ENCODE data around the gene CDHR2. TPM values are rescaled to one million over a fixed set of nuclear protein-coding genes. Genes with fewer than 3 reads are reported as not detected.

Gene CDHR2
- total RNA-seq, 2 experiments from 2014 or later: 0.23 to 0.47 TPM

GRCh38 chr5:176629317-176629852, 80.2 kb downstream of the CDHR2 start:
- POLR2A ChIA-PET: no interaction called here
- TF ChIP-seq, protein P1, sequence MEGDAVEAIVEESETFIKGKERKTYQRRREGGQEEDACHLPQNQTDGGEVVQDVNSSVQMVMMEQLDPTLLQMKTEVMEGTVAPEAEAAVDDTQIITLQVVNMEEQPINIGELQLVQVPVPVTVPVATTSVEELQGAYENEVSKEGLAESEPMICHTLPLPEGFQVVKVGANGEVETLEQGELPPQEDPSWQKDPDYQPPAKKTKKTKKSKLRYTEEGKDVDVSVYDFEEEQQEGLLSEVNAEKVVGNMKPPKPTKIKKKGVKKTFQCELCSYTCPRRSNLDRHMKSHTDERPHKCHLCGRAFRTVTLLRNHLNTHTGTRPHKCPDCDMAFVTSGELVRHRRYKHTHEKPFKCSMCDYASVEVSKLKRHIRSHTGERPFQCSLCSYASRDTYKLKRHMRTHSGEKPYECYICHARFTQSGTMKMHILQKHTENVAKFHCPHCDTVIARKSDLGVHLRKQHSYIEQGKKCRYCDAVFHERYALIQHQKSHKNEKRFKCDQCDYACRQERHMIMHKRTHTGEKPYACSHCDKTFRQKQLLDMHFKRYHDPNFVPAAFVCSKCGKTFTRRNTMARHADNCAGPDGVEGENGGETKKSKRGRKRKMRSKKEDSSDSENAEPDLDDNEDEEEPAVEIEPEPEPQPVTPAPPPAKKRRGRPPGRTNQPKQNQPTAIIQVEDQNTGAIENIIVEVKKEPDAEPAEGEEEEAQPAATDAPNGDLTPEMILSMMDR (IDR thresholded peaks at IDR 0.05): no peak
- intact Hi-C loops (cut with micrococcal nuclease): no loop called here
- Mint-ChIP-seq H3K27ac (no peak overlapping the region), H3K36me3 (ENCODE audit: low read depth) (no peaks in the 10 kb centered on the region), H3K4me3 (peak overlapping the region; percentile 32), H3K9me3 (no peaks in the 10 kb centered on the region), H3K27me3 (peaks cover 58% of the 10 kb centered on the region), H3K4me1 (ENCODE audit: low read depth) (peaks cover 17% of the 10 kb centered on the region)
- ATAC-seq (no peak), DNase-seq (no peak)
- CTCF ChIA-PET: interaction anchor here (1.1 to 2.8 kb wide), 6 partner anchors 8 to 214 kb away, joined by 3 to 9 read pairs (median 6); partner anchors contain the start of gene TSPAN17

GRCh38 chr5:176629853-176630680, 80.9 kb downstream of the CDHR2 start, which contains the start of the genes EIF4E1B and SNCB:
Gene EIF4E1B, plus strand, starts transcription at chr5:176630675. Its CDS starts 12,113 bp downstream, at chr5:176642788.
Gene SNCB, minus strand, starts transcription at chr5:176630534. Its CDS starts 880 bp downstream, at chr5:176629654.
- DNase-seq: peak; percentile 76
- no peak within 1 kb of the TSS for H3K27ac Mint-ChIP-seq
- CTCF ChIA-PET: interaction anchor here (0.7 to 2.8 kb wide), 13 partner anchors 8 to 271 kb away, joined by 3 to 9 read pairs (median 5); partner anchors contain the start of gene TSPAN17
- H3K4me1 Mint-ChIP-seq (ENCODE audit: low read depth): peaks cover 17% of the 10 kb centered on the region
- POLR2A ChIA-PET: interaction anchor here (1.0 to 1.4 kb wide), 3 partner anchors 9 to 39 kb away, joined by 3 to 4 read pairs (median 3); partner anchors contain the start of gene TSPAN17
- intact Hi-C loops (cut with micrococcal nuclease): no loop called here
- TF ChIP-seq, protein P1 (IDR thresholded peaks at IDR 0.05): no peak
- peak within 1 kb of the TSS; percentile 32 for H3K4me3 Mint-ChIP-seq
- peaks cover 61% of the 10 kb centered on the region for H3K27me3 Mint-ChIP-seq
- no peaks in the 10 kb centered on the region for H3K9me3 Mint-ChIP-seq
- no peaks in the 10 kb centered on the region for H3K36me3 Mint-ChIP-seq (ENCODE audit: low read depth)
- ATAC-seq: peak; percentile 97

DNA sequence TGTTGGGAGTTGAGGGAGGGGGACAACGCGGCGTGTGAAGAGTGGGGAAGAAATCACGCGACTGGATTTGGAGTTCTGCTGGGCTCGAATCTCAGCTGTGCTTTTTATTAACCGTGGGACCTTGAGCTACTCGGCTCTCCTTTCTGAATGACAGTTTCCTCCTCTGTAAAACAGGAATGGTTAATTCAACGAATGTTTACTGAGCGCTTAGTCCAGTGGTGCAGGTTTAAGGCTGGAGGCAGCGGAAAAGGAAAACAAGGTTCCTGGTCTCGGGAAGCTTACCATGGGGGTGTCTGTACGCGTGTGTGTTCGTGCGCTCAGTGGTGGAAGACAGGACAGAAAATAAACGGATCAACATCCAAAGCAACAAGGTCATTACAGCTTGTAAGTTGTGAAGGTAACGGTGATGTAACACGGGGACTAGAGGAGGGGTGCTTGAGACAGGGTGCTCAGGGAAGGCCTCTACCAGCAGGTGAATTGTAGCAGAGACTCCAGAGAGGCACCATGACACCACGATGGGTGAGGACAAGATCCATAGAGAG, 81.6 kb downstream of the CDHR2 start:
- no peaks in the 10 kb centered on the region for H3K9me3 Mint-ChIP-seq
- no peaks in the 10 kb centered on the region for H3K36me3 Mint-ChIP-seq (ENCODE audit: low read depth)
- TF ChIP-seq, protein P1 (IDR thresholded peaks at IDR 0.05): no peak
- no peak overlapping the region for H3K27ac Mint-ChIP-seq
- CTCF ChIA-PET: interaction anchor here (0.7 to 2.8 kb wide), 12 partner anchors 9 to 271 kb away, joined by 3 to 9 read pairs (median 5); partner anchors contain the start of gene TSPAN17
- intact Hi-C loops (cut with micrococcal nuclease): no loop called here
- ATAC-seq (no peak), DNase-seq (no peak)
- POLR2A ChIA-PET: interaction anchor here (1.0 to 1.4 kb wide), 5 partner anchors 9 to 182 kb away, joined by 3 to 4 read pairs (median 3); partner anchors contain the start of gene TSPAN17
- H3K4me3 Mint-ChIP-seq: peak overlapping the region; percentile 20
- H3K4me1 Mint-ChIP-seq (ENCODE audit: low read depth): peaks cover 17% of the 10 kb centered on the region
- peaks cover 62% of the 10 kb centered on the region for H3K27me3 Mint-ChIP-seq

GRCh38 chr5:176631383-176632200, 82.5 kb downstream of the CDHR2 start:
- Mint-ChIP-seq H3K4me1 (ENCODE audit: low read depth) (peaks cover 17% of the 10 kb centered on the region), H3K36me3 (ENCODE audit: low read depth) (no peaks in the 10 kb centered on the region), H3K27me3 (peaks cover 60% of the 10 kb centered on the region), H3K9me3 (no peaks in the 10 kb centered on the region), H3K4me3 (no peak overlapping the region), H3K27ac (no peak overlapping the region)
- DNase-seq (no peak), ATAC-seq (no peak)
- intact Hi-C loops (cut with micrococcal nuclease): no loop called here
- TF ChIP-seq, protein P1 (IDR thresholded peaks at IDR 0.05): no peak
- ChIA-PET POLR2A (interaction anchor here (1.0 to 1.4 kb wide), 4 partner anchors 10 to 183 kb away, joined by 3 to 4 read pairs (median 4); partner anchors contain the start of gene TSPAN17), CTCF (interaction anchor here (1.1 to 2.8 kb wide), 5 partner anchors 10 to 29 kb away, joined by 5 to 9 read pairs (median 8); no protein-coding TSS in a partner anchor)

Measured in activated CD8-positive, alpha-beta T cell treated with anti-CD3 and anti-CD28 coated beads for 36 hours (primary cell).